Mucosa of stomach (tissue), 1 donor: ENCODE measurements around the gene GAS6.
"Not testable (repeated sequence)": the region's sequence is repeated elsewhere in the genome, so short reads cannot be mapped to it uniquely, and the experiment has no call there.

Experiments used
- H3K27me3 ChIP-seq: one replicate; pipeline ENCODE4 v1.7.0; 2013; ENCODE audit warnings: mild to moderate bottlenecking, low read length; ENCODE audit not compliant: control insufficient read depth, insufficient read depth
- H3K36me3 ChIP-seq: one replicate; pipeline ENCODE4 v1.7.0; 2013; ENCODE audit warnings: low read length; ENCODE audit not compliant: control insufficient read depth, insufficient read depth
- H3K4me1 ChIP-seq: one replicate; pipeline ENCODE4 v1.7.0; 2013; ENCODE audit warnings: mild to moderate bottlenecking, low read length; ENCODE audit not compliant: control insufficient read depth, insufficient read depth
- H3K4me3 ChIP-seq: one replicate; pipeline ENCODE4 v1.7.0; 2013; ENCODE audit warnings: low read length
- H3K9ac ChIP-seq: one replicate; pipeline ENCODE4 v1.7.0; 2013; ENCODE audit warnings: mild to moderate bottlenecking, low read length, moderate library complexity
- H3K9me3 ChIP-seq: one replicate; pipeline ENCODE4 v1.7.0; 2013; ENCODE audit warnings: mild to moderate bottlenecking, low read length, moderate library complexity; ENCODE audit not compliant: control insufficient read depth
- donor health status: Pancreatic carcinoma.

Gene GAS6

GRCh38 chr13:113789931-113790330 lies 73.9 kb downstream of the GAS6 start:
- not testable (repeated sequence) for H3K27me3 ChIP-seq, H3K36me3 ChIP-seq, H3K4me3 ChIP-seq, H3K9me3 ChIP-seq, H3K4me1 ChIP-seq, H3K9ac ChIP-seq

GRCh38 chr13:113789167-113789566 lies 74.7 kb downstream of the GAS6 start:
- Histone ChIP-seq H3K9ac (no peak overlapping the region), H3K9me3 (no peaks in the 10 kb centered on the region), H3K4me1 (no peaks in the 10 kb centered on the region), H3K4me3 (no peak overlapping the region), H3K27me3 (peaks cover 4% of the 10 kb centered on the region), H3K36me3 (no peaks in the 10 kb centered on the region)

GRCh38 chr13:113788413-113789135 lies 75.3 kb downstream of the GAS6 start:
- H3K36me3 ChIP-seq = no peaks in the 10 kb centered on the region
- no peaks in the 10 kb centered on the region for H3K4me1 ChIP-seq
- no peaks in the 10 kb centered on the region for H3K9me3 ChIP-seq
- no peak overlapping the region for H3K4me3 ChIP-seq
- H3K27me3 ChIP-seq = peaks cover 7% of the 10 kb centered on the region
- H3K9ac ChIP-seq = no peak overlapping the region

- H3K4me3 ChIP-seq = no peak overlapping the region
- H3K27me3 ChIP-seq = peaks cover 3% of the 10 kb centered on the region
- H3K36me3 ChIP-seq = no peaks in the 10 kb centered on the region
- no peaks in the 10 kb centered on the region for H3K4me1 ChIP-seq
- no peaks in the 10 kb centered on the region for H3K9me3 ChIP-seq
- no peak overlapping the region for H3K9ac ChIP-seq
Measured at GRCh38 chr13:113787694-113788093, 76.2 kb downstream of the GAS6 start.

- no peaks in the 10 kb centered on the region for H3K36me3 ChIP-seq
- H3K27me3 ChIP-seq = peaks cover 3% of the 10 kb centered on the region
- no peaks in the 10 kb centered on the region for H3K4me1 ChIP-seq
- H3K4me3 ChIP-seq = no peak overlapping the region
- H3K9me3 ChIP-seq = no peaks in the 10 kb centered on the region
- H3K9ac ChIP-seq = no peak overlapping the region
Measured at GRCh38 chr13:113786262-113786841, 77.5 kb downstream of the GAS6 start.

- no peak overlapping the region for H3K9ac ChIP-seq
- no peaks in the 10 kb centered on the region for H3K36me3 ChIP-seq
- no peak overlapping the region for H3K4me3 ChIP-seq
- peaks cover 3% of the 10 kb centered on the region for H3K27me3 ChIP-seq
- H3K9me3 ChIP-seq = no peaks in the 10 kb centered on the region
- no peaks in the 10 kb centered on the region for H3K4me1 ChIP-seq
Measured at GRCh38 chr13:113785051-113786010, 78.5 kb downstream of the GAS6 start.

GRCh38 chr13:113784645-113785024 lies 79.2 kb downstream of the GAS6 start:
- Histone ChIP-seq H3K27me3 (peaks cover 3% of the 10 kb centered on the region), H3K4me3 (no peak overlapping the region)

GRCh38 chr13:113783966-113784644 lies 79.8 kb downstream of the GAS6 start:
- Histone ChIP-seq H3K36me3 (no peaks in the 10 kb centered on the region), H3K9ac (no peak overlapping the region), H3K9me3 (no peaks in the 10 kb centered on the region), H3K4me3 (no peak overlapping the region), H3K27me3 (peaks cover 3% of the 10 kb centered on the region), H3K4me1 (no peaks in the 10 kb centered on the region)

More at GRCh38 chr13:113784645-113785024, 79.2 kb downstream of the GAS6 start:
- H3K9ac ChIP-seq = no peak overlapping the region
- no peaks in the 10 kb centered on the region for H3K9me3 ChIP-seq
- H3K4me1 ChIP-seq = no peaks in the 10 kb centered on the region
- H3K36me3 ChIP-seq = no peaks in the 10 kb centered on the region

GRCh38 chr13:113783200-113783881 lies 80.5 kb downstream of the GAS6 start:
- Histone ChIP-seq H3K4me1 (no peaks in the 10 kb centered on the region), H3K4me3 (no peak overlapping the region), H3K27me3 (peaks cover 3% of the 10 kb centered on the region), H3K9me3 (no peaks in the 10 kb centered on the region), H3K9ac (no peak overlapping the region), H3K36me3 (no peaks in the 10 kb centered on the region)

GRCh38 chr13:113782472-113782871 lies 81.4 kb downstream of the GAS6 start:
- H3K4me1 ChIP-seq = no peaks in the 10 kb centered on the region
- no peaks in the 10 kb centered on the region for H3K9me3 ChIP-seq
- no peak overlapping the region for H3K4me3 ChIP-seq
- H3K27me3 ChIP-seq = peaks cover 5% of the 10 kb centered on the region
- no peak overlapping the region for H3K9ac ChIP-seq
- H3K36me3 ChIP-seq = no peaks in the 10 kb centered on the region

GRCh38 chr13:113781571-113781970 lies 82.3 kb downstream of the GAS6 start:
- Histone ChIP-seq H3K4me3 (no peak overlapping the region), H3K4me1 (no peaks in the 10 kb centered on the region), H3K27me3 (peaks cover 14% of the 10 kb centered on the region), H3K36me3 (no peaks in the 10 kb centered on the region), H3K9me3 (no peaks in the 10 kb centered on the region), H3K9ac (no peak overlapping the region)
